ENCODE results near the gene SLC35F3. TPM values are rescaled to one million over a fixed set of nuclear protein-coding genes. Genes with fewer than 3 reads are reported as not detected.

Gene SLC35F3
- polyA plus RNA-seq (13.9 and 14.8 TPM in 2 replicates), polyA minus RNA-seq (22.2 and 24.1 TPM in 2 replicates)

DNA sequence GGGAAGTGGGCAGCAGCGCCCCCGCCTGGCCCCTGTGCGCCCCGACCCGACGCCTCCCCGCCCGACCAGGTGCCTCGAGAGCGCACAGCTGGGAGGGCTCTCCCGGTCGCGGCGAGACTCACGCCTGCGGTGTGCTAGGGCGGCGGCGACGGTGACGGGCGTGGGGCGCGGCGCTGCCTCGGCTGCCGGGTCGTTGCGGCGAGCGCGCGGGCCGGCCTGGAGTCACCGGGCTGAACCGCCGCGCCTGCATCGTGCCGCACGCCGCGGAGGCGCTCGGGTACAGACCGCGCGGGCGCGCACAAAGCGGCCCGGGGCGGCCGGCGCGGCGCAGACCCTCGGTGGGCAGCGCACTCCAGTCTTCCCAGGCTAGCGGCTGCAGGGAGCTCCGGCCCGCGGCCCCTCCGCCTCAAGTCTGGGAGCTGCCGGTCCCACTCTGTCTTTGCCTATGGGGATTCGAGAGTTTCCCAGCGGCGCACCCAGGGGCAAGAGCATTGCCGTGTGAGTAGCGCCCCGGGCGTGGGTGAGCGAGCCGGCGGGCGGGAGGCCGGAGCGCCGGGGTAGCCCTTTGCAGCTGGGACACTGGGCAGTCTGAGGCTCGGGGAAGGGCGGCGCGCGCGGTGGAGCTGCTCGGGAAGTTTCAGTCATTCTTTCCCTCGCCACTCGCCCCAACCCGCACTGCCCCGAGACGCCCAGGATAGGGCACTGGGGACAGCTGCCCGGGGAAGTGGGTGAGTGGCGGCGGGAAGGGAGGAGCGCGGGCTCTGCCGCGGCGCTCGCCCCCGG is at the start of gene SLC35F3:
TSS of gene SLC35F3 (plus strand) at position 44 of the 783 bp plus-strand sequence.
- Histone ChIP-seq H2AFZ (ENCODE audit: low read depth, low read length) (peak within 1 kb of the TSS; percentile 24), H3K36me3 (ENCODE audit: insufficient read depth, low read length) (no peaks in the 10 kb centered on the region), H3K4me3 (ENCODE audit: low read length) (peak within 1 kb of the TSS; percentile 86), H3F3A (ENCODE audit: insufficient read depth, low read length, poor library complexity, severe bottlenecking) (peaks cover 5% of the 10 kb centered on the region), H3K4me2 (ENCODE audit: low read length) (peak within 1 kb of the TSS; percentile 46), H3K9me3 (ENCODE audit: low read length) (no peaks in the 10 kb centered on the region), H3K79me2 (replicated peaks; ENCODE audit: insufficient read depth, low read length) (peaks cover 13% of the 10 kb centered on the region), H3K9me2 (ENCODE audit: insufficient read depth, low read length) (no peaks in the 10 kb centered on the region), H4K20me1 (ENCODE audit: insufficient read depth) (no peaks in the 10 kb centered on the region), H3K27me3 (ENCODE audit: insufficient read depth, low read depth, low read length) (peaks cover 29% of the 10 kb centered on the region), H3K9ac (ENCODE audit: low read length) (peak within 1 kb of the TSS; percentile 71), H3K27ac (ENCODE audit: low read length) (no peak within 1 kb of the TSS)
- TF ChIP-seq MXI1 (conservative IDR thresholded peaks at IDR 0.05; ENCODE audit: poor library complexity, severe bottlenecking), result peak; percentile 82
- TF ChIP-seq RAD21 (conservative IDR thresholded peaks at IDR 0.05), result peak; percentile 88
- TF ChIP-seq, protein P1, sequence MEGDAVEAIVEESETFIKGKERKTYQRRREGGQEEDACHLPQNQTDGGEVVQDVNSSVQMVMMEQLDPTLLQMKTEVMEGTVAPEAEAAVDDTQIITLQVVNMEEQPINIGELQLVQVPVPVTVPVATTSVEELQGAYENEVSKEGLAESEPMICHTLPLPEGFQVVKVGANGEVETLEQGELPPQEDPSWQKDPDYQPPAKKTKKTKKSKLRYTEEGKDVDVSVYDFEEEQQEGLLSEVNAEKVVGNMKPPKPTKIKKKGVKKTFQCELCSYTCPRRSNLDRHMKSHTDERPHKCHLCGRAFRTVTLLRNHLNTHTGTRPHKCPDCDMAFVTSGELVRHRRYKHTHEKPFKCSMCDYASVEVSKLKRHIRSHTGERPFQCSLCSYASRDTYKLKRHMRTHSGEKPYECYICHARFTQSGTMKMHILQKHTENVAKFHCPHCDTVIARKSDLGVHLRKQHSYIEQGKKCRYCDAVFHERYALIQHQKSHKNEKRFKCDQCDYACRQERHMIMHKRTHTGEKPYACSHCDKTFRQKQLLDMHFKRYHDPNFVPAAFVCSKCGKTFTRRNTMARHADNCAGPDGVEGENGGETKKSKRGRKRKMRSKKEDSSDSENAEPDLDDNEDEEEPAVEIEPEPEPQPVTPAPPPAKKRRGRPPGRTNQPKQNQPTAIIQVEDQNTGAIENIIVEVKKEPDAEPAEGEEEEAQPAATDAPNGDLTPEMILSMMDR (IDR thresholded peaks at IDR 0.05; ENCODE audit: poor library complexity, severe bottlenecking), result peak; percentile 94
- TF ChIP-seq, protein P2, sequence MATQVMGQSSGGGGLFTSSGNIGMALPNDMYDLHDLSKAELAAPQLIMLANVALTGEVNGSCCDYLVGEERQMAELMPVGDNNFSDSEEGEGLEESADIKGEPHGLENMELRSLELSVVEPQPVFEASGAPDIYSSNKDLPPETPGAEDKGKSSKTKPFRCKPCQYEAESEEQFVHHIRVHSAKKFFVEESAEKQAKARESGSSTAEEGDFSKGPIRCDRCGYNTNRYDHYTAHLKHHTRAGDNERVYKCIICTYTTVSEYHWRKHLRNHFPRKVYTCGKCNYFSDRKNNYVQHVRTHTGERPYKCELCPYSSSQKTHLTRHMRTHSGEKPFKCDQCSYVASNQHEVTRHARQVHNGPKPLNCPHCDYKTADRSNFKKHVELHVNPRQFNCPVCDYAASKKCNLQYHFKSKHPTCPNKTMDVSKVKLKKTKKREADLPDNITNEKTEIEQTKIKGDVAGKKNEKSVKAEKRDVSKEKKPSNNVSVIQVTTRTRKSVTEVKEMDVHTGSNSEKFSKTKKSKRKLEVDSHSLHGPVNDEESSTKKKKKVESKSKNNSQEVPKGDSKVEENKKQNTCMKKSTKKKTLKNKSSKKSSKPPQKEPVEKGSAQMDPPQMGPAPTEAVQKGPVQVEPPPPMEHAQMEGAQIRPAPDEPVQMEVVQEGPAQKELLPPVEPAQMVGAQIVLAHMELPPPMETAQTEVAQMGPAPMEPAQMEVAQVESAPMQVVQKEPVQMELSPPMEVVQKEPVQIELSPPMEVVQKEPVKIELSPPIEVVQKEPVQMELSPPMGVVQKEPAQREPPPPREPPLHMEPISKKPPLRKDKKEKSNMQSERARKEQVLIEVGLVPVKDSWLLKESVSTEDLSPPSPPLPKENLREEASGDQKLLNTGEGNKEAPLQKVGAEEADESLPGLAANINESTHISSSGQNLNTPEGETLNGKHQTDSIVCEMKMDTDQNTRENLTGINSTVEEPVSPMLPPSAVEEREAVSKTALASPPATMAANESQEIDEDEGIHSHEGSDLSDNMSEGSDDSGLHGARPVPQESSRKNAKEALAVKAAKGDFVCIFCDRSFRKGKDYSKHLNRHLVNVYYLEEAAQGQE (IDR thresholded peaks at IDR 0.05; ENCODE audit: borderline replicate concordance), result no peak
- TF ChIP-seq TAF1 (IDR thresholded peaks at IDR 0.05; ENCODE audit: low read depth), result no peak
- peak; percentile 89 for TF ChIP-seq SMC3 (conservative IDR thresholded peaks at IDR 0.05; ENCODE audit: poor library complexity)
- no peak for TF ChIP-seq EZH2 (IDR thresholded peaks at IDR 0.05; ENCODE audit: borderline replicate concordance, insufficient read depth, low read length, poor library complexity, severe bottlenecking)
- TF ChIP-seq EP300 (conservative IDR thresholded peaks at IDR 0.05; ENCODE audit: poor library complexity, severe bottlenecking), result peak; percentile 34
- TF ChIP-seq POLR2AphosphoS5 (IDR thresholded peaks at IDR 0.05), result peak; percentile 52

DNA sequence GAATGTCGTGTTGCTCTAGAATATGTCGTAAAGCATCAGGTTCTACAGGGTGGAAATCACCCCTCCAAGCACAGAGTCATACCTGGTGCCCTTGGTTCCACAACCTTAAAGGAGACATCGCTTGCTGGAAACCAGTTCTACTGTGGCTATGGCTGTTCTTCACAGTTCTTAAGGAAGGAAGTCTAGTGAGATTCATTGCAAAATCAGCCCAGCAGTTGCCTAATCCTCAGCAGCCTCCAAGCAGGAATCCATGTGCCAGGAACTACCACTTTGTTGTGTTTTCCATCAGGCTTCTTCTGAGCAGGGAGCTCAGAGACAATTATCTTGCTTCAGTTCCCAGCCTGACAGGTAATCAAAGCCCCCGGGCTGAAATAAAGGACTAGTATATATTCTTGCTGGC is 45.0 kb upstream of the SLC35F3 start:
- no peaks in the 10 kb centered on the region for H3K36me3 ChIP-seq (ENCODE audit: insufficient read depth, low read length)
- H3K9me2 ChIP-seq (ENCODE audit: insufficient read depth, low read length), result no peaks in the 10 kb centered on the region
- TF ChIP-seq EZH2 (IDR thresholded peaks at IDR 0.05; ENCODE audit: borderline replicate concordance, insufficient read depth, low read length, poor library complexity, severe bottlenecking) (no peak), SMC3 (conservative IDR thresholded peaks at IDR 0.05; ENCODE audit: poor library complexity) (no peak), EP300 (conservative IDR thresholded peaks at IDR 0.05; ENCODE audit: poor library complexity, severe bottlenecking) (no peak), POLR2AphosphoS5 (IDR thresholded peaks at IDR 0.05) (no peak), RAD21 (conservative IDR thresholded peaks at IDR 0.05) (no peak), MXI1 (conservative IDR thresholded peaks at IDR 0.05; ENCODE audit: poor library complexity, severe bottlenecking) (no peak), TAF1 (IDR thresholded peaks at IDR 0.05; ENCODE audit: low read depth) (no peak)
- TF ChIP-seq, protein P1 (IDR thresholded peaks at IDR 0.05; ENCODE audit: poor library complexity, severe bottlenecking), result no peak
- TF ChIP-seq, protein P2 (IDR thresholded peaks at IDR 0.05; ENCODE audit: borderline replicate concordance), result no peak
- no peaks in the 10 kb centered on the region for H3K79me2 ChIP-seq (replicated peaks; ENCODE audit: insufficient read depth, low read length)
- H3K9me3 ChIP-seq (ENCODE audit: low read length), result no peaks in the 10 kb centered on the region
- H3F3A ChIP-seq (ENCODE audit: insufficient read depth, low read length, poor library complexity, severe bottlenecking), result no peaks in the 10 kb centered on the region
- H3K9ac ChIP-seq (ENCODE audit: low read length), result no peak overlapping the region
- H4K20me1 ChIP-seq (ENCODE audit: insufficient read depth), result no peaks in the 10 kb centered on the region
- no peak overlapping the region for H2AFZ ChIP-seq (ENCODE audit: low read depth, low read length)
- H3K4me3 ChIP-seq (ENCODE audit: low read length), result peak overlapping the region; percentile 19
- no peak overlapping the region for H3K4me2 ChIP-seq (ENCODE audit: low read length)
- peak overlapping the region; percentile 24 for H3K27ac ChIP-seq (ENCODE audit: low read length)
- no peaks in the 10 kb centered on the region for H3K27me3 ChIP-seq (ENCODE audit: insufficient read depth, low read depth, low read length)
